Neuronal stem cell (in vitro differentiated cells): ENCODE results near the gene PDGFB.
"Not testable (repeated sequence)": the region's sequence is repeated elsewhere in the genome, so short reads cannot be mapped to it uniquely, and the experiment has no call there.

Experiments used
- DNase-seq: peaks from one replicate; pipeline ENCODE4 v3.0.0-alpha.2; 2013; ENCODE audit warnings: low spot score
- H2AFZ ChIP-seq: one replicate; pipeline ENCODE4 v1.6.1; 2013; ENCODE audit warnings: mild to moderate bottlenecking, low read length, inconsistent platforms
- H2AK5ac ChIP-seq: 2 replicates; pipeline ENCODE4 v1.6.1; 2013; ENCODE audit warnings: low read depth, mild to moderate bottlenecking, inconsistent platforms, low read length, moderate library complexity, mixed read lengths
- H2BK120ac ChIP-seq: 2 replicates; pipeline ENCODE4 v1.6.1; 2013; ENCODE audit warnings: low read depth, mild to moderate bottlenecking, inconsistent platforms, low read length, moderate library complexity, mixed read lengths
- H2BK12ac ChIP-seq: one replicate; pipeline ENCODE4 v1.6.1; 2013; ENCODE audit warnings: low read length, inconsistent platforms
- H2BK15ac ChIP-seq: 2 replicates; pipeline ENCODE4 v1.6.1; 2013; ENCODE audit warnings: mild to moderate bottlenecking, low read length, inconsistent platforms, mixed read lengths
- H2BK5ac ChIP-seq: one replicate; pipeline ENCODE4 v1.6.1; 2013; ENCODE audit warnings: inconsistent platforms, mild to moderate bottlenecking, low read length, moderate library complexity
- H3K14ac ChIP-seq: one replicate; pipeline ENCODE4 v1.6.1; 2013; ENCODE audit warnings: low read length, inconsistent platforms
- H3K18ac ChIP-seq: 2 replicates; pipeline ENCODE4 v1.6.1; 2013; ENCODE audit warnings: low read length, inconsistent platforms
- H3K23ac ChIP-seq: 2 replicates; pipeline ENCODE4 v1.6.1; 2013; ENCODE audit warnings: low read depth, mild to moderate bottlenecking, mixed read lengths, low read length, inconsistent platforms; ENCODE audit not compliant: poor library complexity
- H3K27ac ChIP-seq: replicated peaks from 3 replicates; pipeline ENCODE4 v1.5.1; 2013; ENCODE audit warnings: low read length, inconsistent platforms
- H3K27me3 ChIP-seq, 3 experiments: 2 replicates each; pipeline ENCODE4 v1.6.1; 2013; ENCODE audit warnings: low read length in 3 of 3, mild to moderate bottlenecking in 2 of 3, inconsistent platforms in 1 of 3, low read depth in 1 of 3, mixed read lengths in 1 of 3, moderate library complexity in 1 of 3; ENCODE audit not compliant: control insufficient read depth in 3 of 3, insufficient read depth in 3 of 3
- H3K36me3 ChIP-seq, 2 donors: replicated peaks in 1 of 2; 2 replicates each; pipeline ENCODE4 v1.6.1; 2013; ENCODE audit warnings: low read length in 2 of 2; ENCODE audit not compliant: control insufficient read depth in 2 of 2, insufficient read depth in 2 of 2
- H3K4ac ChIP-seq: 2 replicates; pipeline ENCODE4 v1.6.1; 2013; ENCODE audit warnings: inconsistent platforms, mild to moderate bottlenecking, low read length, moderate library complexity
- H3K4me1 ChIP-seq, 2 donors: 1 replicate in 1 of 2; 2 replicates in 1 of 2; pipeline ENCODE4 v1.6.1; 2013; ENCODE audit warnings: low read length in 2 of 2, low read depth in 1 of 2; ENCODE audit not compliant: control insufficient read depth in 2 of 2, insufficient read depth in 1 of 2
- H3K4me2 ChIP-seq: one replicate; pipeline ENCODE4 v1.6.1; 2013; ENCODE audit warnings: mild to moderate bottlenecking, low read length, inconsistent platforms; ENCODE audit not compliant: insufficient read depth, poor library complexity, severe bottlenecking
- H3K4me3 ChIP-seq, 2 donors: 2 replicates each; pipeline ENCODE4 v1.5.1; 2013; ENCODE audit warnings: low read length in 2 of 2, mild to moderate bottlenecking in 2 of 2, inconsistent platforms in 1 of 2, moderate library complexity in 1 of 2
- H3K79me1 ChIP-seq: one replicate; pipeline ENCODE4 v1.6.1; 2013; ENCODE audit warnings: low read depth, mild to moderate bottlenecking, inconsistent platforms, low read length, moderate library complexity
- H3K9ac ChIP-seq: one replicate; pipeline ENCODE4 v1.6.1; 2013; ENCODE audit warnings: mild to moderate bottlenecking, low read depth, low read length, inconsistent platforms; ENCODE audit not compliant: poor library complexity
- H3K9me3 ChIP-seq, 2 donors: replicated peaks in 1 of 2; 2 replicates each; pipeline versions ENCODE3 to v1.6.1; 2013; ENCODE audit warnings: low read length in 2 of 2, mild to moderate bottlenecking in 2 of 2, inconsistent platforms in 1 of 2, low read depth in 1 of 2, mixed read lengths in 1 of 2, moderate library complexity in 1 of 2; ENCODE audit not compliant: control insufficient read depth in 2 of 2, insufficient read depth in 1 of 2
- H4K8ac ChIP-seq: one replicate; pipeline ENCODE4 v1.6.1; 2013; ENCODE audit warnings: low read depth, mild to moderate bottlenecking, inconsistent platforms, low read length, moderate library complexity
- H4K91ac ChIP-seq: one replicate; pipeline ENCODE4 v1.6.1; 2013; ENCODE audit warnings: low read length, low read depth, mild to moderate bottlenecking, inconsistent platforms; ENCODE audit not compliant: poor library complexity
- WGBS, 2 donors: extraction: QIAGEN DNeasy Blood & Tissue Kit; methylation state at CpG; one replicate each; pipeline ENCODE4 v1.1.7; 2013; ENCODE audit warnings: missing lambda C conversion rate in 2 of 2, mixed read lengths in 1 of 2; ENCODE audit not compliant: insufficient read length in 2 of 2, insufficient replicate concordance in 1 of 2; ENCODE audit errors: extremely low coverage in 2 of 2; 5-methylcytosine and 5-hydroxymethylcytosine counted together

Gene PDGFB

GRCh38 chr22:39218432-39218831, 26.4 kb downstream of the PDGFB start:
- not testable (repeated sequence) for H3K9me3 ChIP-seq, H3K4ac ChIP-seq, H2AFZ ChIP-seq, H3K14ac ChIP-seq, H3K18ac ChIP-seq, H3K9ac ChIP-seq, DNase-seq, H2BK5ac ChIP-seq, H4K8ac ChIP-seq, H3K27me3 ChIP-seq, H2BK120ac ChIP-seq, H3K4me3 ChIP-seq, H4K91ac ChIP-seq, H2AK5ac ChIP-seq, H3K27ac ChIP-seq, H3K23ac ChIP-seq, H2BK15ac ChIP-seq, H3K4me2 ChIP-seq, H2BK12ac ChIP-seq, H3K79me1 ChIP-seq
- WGBS, 2 donors, result no CpG with 5 or more reads among the region's 6 CpGs
- peaks cover 0 to 11% of the 10 kb centered on the region in 2 donors for H3K36me3 ChIP-seq
- peaks cover 18 to 26% of the 10 kb centered on the region in 2 donors for H3K4me1 ChIP-seq

- Histone ChIP-seq H3K4me1 (peaks cover 22 to 29% of the 10 kb centered on the region in 2 donors), H2BK12ac (peak overlapping the region; percentile 91), H3K18ac (peak overlapping the region; percentile 88), H3K36me3 (no peaks in the 10 kb centered on the region), H3K4me3 (no peak overlapping the region), H4K91ac (no peak overlapping the region), H3K9ac (no peak overlapping the region), H3K23ac (no peak overlapping the region), H3K79me1 (no peaks in the 10 kb centered on the region), H3K4me2 (no peak overlapping the region), H3K4ac (no peak overlapping the region), H2BK120ac (no peak overlapping the region), H3K14ac (no peak overlapping the region), H2AK5ac (peak overlapping the region; percentile 44), H4K8ac (no peak overlapping the region), H2BK5ac (peak overlapping the region; percentile 63), H3K27ac (no peak overlapping the region), H3K27me3 (no peaks in the 10 kb centered on the region), H2AFZ (no peak overlapping the region), H2BK15ac (peak overlapping the region; percentile 8), H3K9me3 (no peaks in the 10 kb centered on the region)
- WGBS, 2 donors, result no CpG with 5 or more reads among the region's 8 CpGs
- DNase-seq, result no peak
Measured at GRCh38 chr22:39216143-39216490, 28.7 kb downstream of the PDGFB start.

GRCh38 chr22:39215426-39216142, 29.2 kb downstream of the PDGFB start:
- no peak overlapping the region for H2AFZ ChIP-seq
- H4K91ac ChIP-seq, result no peak overlapping the region
- no peak overlapping the region for H3K4me2 ChIP-seq
- no peaks in the 10 kb centered on the region for H3K79me1 ChIP-seq
- no peak overlapping the region for H3K4ac ChIP-seq
- H3K4me3 ChIP-seq, result no peak overlapping the region
- H3K4me1 ChIP-seq, result peaks cover 22 to 29% of the 10 kb centered on the region in 2 donors
- DNase-seq, result no peak
- peak overlapping the region; percentile 50 for H3K27ac ChIP-seq
- H2BK5ac ChIP-seq, result peak overlapping the region; percentile 63
- H3K23ac ChIP-seq, result no peak overlapping the region
- H2AK5ac ChIP-seq, result peak overlapping the region; percentile 44
- H3K9me3 ChIP-seq, result no peaks in the 10 kb centered on the region
- no peak overlapping the region for H2BK120ac ChIP-seq
- no peaks in the 10 kb centered on the region for H3K36me3 ChIP-seq
- peak overlapping the region; percentile 8 for H2BK15ac ChIP-seq
- H3K27me3 ChIP-seq, result no peaks in the 10 kb centered on the region
- no peak overlapping the region for H4K8ac ChIP-seq
- no peak overlapping the region for H2BK12ac ChIP-seq
- WGBS, 2 donors, result no CpG with 5 or more reads among the region's 14 CpGs
- no peak overlapping the region for H3K9ac ChIP-seq
- H3K14ac ChIP-seq, result no peak overlapping the region
- peak overlapping the region; percentile 88 for H3K18ac ChIP-seq

GRCh38 chr22:39215070-39215396, 29.7 kb downstream of the PDGFB start:
- DNase-seq, result no peak
- Histone ChIP-seq H3K36me3 (no peaks in the 10 kb centered on the region), H3K79me1 (no peaks in the 10 kb centered on the region), H3K9ac (no peak overlapping the region), H3K4me3 (no peak overlapping the region), H3K4me1 (peaks cover 22 to 28% of the 10 kb centered on the region in 2 donors), H2AFZ (no peak overlapping the region), H3K4me2 (no peak overlapping the region), H4K8ac (no peak overlapping the region), H3K4ac (no peak overlapping the region), H3K14ac (no peak overlapping the region), H3K18ac (no peak overlapping the region), H3K23ac (no peak overlapping the region), H4K91ac (no peak overlapping the region), H2BK5ac (no peak overlapping the region), H2AK5ac (no peak overlapping the region), H3K27ac (peak overlapping the region; percentile 50), H2BK120ac (no peak overlapping the region), H2BK12ac (no peak overlapping the region), H2BK15ac (no peak overlapping the region), H3K9me3 (no peaks in the 10 kb centered on the region), H3K27me3 (no peaks in the 10 kb centered on the region)
- no CpG with 5 or more reads among the region's 6 CpGs for WGBS, 2 donors
